ENCODE measurements around the gene CFAP57. TPM values are rescaled to one million over a fixed set of nuclear protein-coding genes. Genes with fewer than 3 reads are reported as not detected.
A peak's percentile ranks its signal among the peaks of the same experiment; 100 is the strongest.

Gene CFAP57
- total and polyA plus RNA-seq, 2 of the 13 experiments (the other 11 are each of a cell fraction or from before 2014, with no cell fraction given): 0.01 TPM; not detected in 1

DNA sequence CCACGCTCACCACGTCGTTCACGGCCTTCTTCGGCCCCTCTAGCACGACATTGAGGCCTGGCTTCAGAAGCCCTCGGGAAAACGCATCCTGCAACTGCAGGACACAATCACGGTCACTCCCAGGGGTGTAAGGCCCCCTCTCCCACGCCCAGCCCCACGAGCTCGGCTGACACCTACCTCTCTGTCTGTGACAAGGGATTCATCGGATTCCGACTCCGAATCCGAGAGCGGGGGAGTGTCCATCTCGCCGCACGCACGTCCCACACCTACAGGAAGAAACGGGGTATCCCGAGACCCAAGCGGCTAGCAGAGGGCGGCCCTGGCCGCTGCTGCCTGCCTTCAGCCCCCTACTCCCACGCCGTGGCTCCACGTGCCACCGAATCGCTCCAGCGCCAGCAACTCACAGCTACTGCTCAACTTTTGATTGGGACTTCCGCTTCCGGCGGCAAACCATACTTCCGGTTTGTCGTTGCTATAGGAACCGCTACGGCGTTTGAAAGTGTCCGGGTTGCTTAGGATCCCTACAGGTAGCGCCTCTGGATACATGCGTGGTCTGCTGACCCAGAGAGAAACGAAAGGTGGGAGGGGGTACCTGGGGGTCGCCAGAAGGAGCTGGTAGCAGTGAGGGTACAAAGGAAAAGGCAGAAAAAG lies at the start of gene CFAP57, which contains the start of gene EBNA1BP2 (continued):
- TF ChIP-seq ZNF451 (CRISPR knock-in tag; IDR thresholded peaks at IDR 0.05) (peak; percentile 50; the same call in 1 of the 2 replicates), HOXA3 (CRISPR knock-in tag; IDR thresholded peaks at IDR 0.05) (peak; percentile 41), ZNF670 (CRISPR knock-in tag; IDR thresholded peaks at IDR 0.05; ENCODE audit: borderline replicate concordance) (no peak), ZNF207 (IDR thresholded peaks at IDR 0.05; ENCODE audit: borderline replicate concordance) (no peak), MAFG (CRISPR knock-in tag; IDR thresholded peaks at IDR 0.05) (no peak), ZNF335 (CRISPR knock-in tag; IDR thresholded peaks at IDR 0.05) (no peak), SIN3B (IDR thresholded peaks at IDR 0.05; ENCODE audit: low read length) (peak; percentile 52; the same call in 1 of the 2 replicates), ZFYVE20 (CRISPR knock-in tag; IDR thresholded peaks at IDR 0.05; ENCODE audit: borderline replicate concordance, low read depth) (no peak), SALL2 (CRISPR knock-in tag; IDR thresholded peaks at IDR 0.05) (0 out of 2 replicates have a peak, but pooled peaks have one; percentile 50), U2AF2 (IDR thresholded peaks at IDR 0.05; ENCODE audit: low read depth, low read length) (peak; percentile 98), ZNF773 (CRISPR knock-in tag; IDR thresholded peaks at IDR 0.05; ENCODE audit: borderline replicate concordance) (0 out of 2 replicates have a peak, but pooled peaks have one; percentile 35), ISL2 (CRISPR knock-in tag; IDR thresholded peaks at IDR 0.05) (no peak), GABPB1 (CRISPR knock-in tag; IDR thresholded peaks at IDR 0.05) (peak; percentile 97), ZNF878 (CRISPR knock-in tag; IDR thresholded peaks at IDR 0.05) (no peak), KDM4B (CRISPR knock-in tag; IDR thresholded peaks at IDR 0.05) (0 out of 2 replicates have a peak, but pooled peaks have one; percentile 24), RBFOX2 (IDR thresholded peaks at IDR 0.05; ENCODE audit: low read depth, low read length) (peak; percentile 75), KLF15 (CRISPR knock-in tag; IDR thresholded peaks at IDR 0.05; ENCODE audit: borderline replicate concordance) (no peak), WIZ (CRISPR knock-in tag; IDR thresholded peaks at IDR 0.05) (peak; percentile 21; the same call in 1 of the 2 replicates), ONECUT2 (CRISPR knock-in tag; IDR thresholded peaks at IDR 0.05) (0 out of 2 replicates have a peak, but pooled peaks have one; percentile 41), SSRP1 (CRISPR knock-in tag; IDR thresholded peaks at IDR 0.05) (no peak), ZNF501 (CRISPR knock-in tag; IDR thresholded peaks at IDR 0.05) (peak; percentile 78), MATR3 (CRISPR knock-in tag; IDR thresholded peaks at IDR 0.05) (no peak)
- TF ChIP-seq, protein P1, sequence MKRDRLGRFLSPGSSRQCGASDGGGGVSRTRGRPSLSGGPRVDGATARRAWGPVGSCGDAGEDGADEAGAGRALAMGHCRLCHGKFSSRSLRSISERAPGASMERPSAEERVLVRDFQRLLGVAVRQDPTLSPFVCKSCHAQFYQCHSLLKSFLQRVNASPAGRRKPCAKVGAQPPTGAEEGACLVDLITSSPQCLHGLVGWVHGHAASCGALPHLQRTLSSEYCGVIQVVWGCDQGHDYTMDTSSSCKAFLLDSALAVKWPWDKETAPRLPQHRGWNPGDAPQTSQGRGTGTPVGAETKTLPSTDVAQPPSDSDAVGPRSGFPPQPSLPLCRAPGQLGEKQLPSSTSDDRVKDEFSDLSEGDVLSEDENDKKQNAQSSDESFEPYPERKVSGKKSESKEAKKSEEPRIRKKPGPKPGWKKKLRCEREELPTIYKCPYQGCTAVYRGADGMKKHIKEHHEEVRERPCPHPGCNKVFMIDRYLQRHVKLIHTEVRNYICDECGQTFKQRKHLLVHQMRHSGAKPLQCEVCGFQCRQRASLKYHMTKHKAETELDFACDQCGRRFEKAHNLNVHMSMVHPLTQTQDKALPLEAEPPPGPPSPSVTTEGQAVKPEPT (CRISPR knock-in tag; IDR thresholded peaks at IDR 0.05; ENCODE audit: low read depth): no peak
- TF ChIP-seq, protein P2, sequence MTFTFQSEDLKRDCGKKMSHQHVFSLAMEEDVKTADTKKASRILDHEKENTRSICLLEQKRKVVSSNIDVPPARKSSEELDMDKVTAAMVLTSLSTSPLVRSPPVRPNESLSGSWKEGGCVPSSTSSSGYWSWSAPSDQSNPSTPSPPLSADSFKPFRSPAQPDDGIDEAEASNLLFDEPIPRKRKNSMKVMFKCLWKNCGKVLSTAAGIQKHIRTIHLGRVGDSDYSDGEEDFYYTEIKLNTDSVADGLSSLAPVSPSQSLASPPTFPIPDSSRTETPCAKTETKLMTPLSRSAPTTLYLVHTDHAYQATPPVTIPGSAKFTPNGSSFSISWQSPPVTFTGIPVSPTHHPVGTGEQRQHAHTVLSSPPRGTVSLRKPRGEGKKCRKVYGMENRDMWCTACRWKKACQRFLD (CRISPR knock-in tag; IDR thresholded peaks at IDR 0.05; ENCODE audit: borderline replicate concordance): peak; percentile 78; the same call in 1 of the 2 replicates
- TF ChIP-seq, protein P3, sequence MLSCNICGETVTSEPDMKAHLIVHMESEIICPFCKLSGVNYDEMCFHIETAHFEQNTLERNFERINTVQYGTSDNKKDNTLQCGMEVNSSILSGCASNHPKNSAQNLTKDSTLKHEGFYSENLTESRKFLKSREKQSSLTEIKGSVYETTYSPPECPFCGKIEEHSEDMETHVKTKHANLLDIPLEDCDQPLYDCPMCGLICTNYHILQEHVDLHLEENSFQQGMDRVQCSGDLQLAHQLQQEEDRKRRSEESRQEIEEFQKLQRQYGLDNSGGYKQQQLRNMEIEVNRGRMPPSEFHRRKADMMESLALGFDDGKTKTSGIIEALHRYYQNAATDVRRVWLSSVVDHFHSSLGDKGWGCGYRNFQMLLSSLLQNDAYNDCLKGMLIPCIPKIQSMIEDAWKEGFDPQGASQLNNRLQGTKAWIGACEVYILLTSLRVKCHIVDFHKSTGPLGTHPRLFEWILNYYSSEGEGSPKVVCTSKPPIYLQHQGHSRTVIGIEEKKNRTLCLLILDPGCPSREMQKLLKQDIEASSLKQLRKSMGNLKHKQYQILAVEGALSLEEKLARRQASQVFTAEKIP (CRISPR knock-in tag; IDR thresholded peaks at IDR 0.05; ENCODE audit: borderline replicate concordance): no peak
- TF ChIP-seq, protein P4, sequence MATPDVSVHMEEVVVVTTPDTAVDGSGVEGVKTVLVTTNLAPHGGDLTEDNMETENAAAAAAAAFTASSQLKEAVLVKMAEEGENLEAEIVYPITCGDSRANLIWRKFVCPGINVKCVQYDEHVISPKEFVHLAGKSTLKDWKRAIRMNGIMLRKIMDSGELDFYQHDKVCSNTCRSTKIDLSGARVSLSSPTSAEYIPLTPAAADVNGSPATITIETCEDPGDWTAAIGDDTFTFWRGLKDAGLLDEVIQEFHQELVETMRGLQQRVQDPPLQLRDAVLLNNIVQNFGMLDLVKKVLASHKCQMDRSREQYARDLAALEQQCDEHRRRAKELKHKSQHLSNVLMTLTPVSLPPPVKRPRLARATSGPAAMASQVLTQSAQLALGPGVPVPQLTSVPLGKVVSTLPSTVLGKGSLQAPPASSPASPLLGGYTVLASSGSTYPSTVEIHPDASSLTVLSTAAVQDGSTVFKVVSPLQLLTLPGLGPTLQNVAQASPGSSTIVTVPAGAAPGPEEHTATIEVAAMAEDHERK (CRISPR knock-in tag; IDR thresholded peaks at IDR 0.05; ENCODE audit: low read depth): no peak
